Pancreas (tissue), 10 donors: ENCODE results near the gene ARL13B. TPM values are rescaled to one million over a fixed set of nuclear protein-coding genes. Genes with fewer than 3 reads are reported as not detected.
"Not testable (repeated sequence)": the region's sequence is repeated elsewhere in the genome, so short reads cannot be mapped to it uniquely, and the experiment has no call there.

ENCODE experiments used
- ATAC-seq, 4 donors: fragments of 200-7000 bp; cut with Tn5 transposase; one replicate each; pipeline versions ENCODE4 v1.8.0 to v1.9.1; 2020; ENCODE audit warnings: mild to moderate bottlenecking in 4 of 4, moderate library complexity in 4 of 4
- DNase-seq, 6 donors: peaks; one replicate each; pipeline ENCODE4 v3.0.0-alpha.2; 2020
- FAIRE-seq: peaks from 2 replicates; lab custom pipeline; 2012; peaks lifted over from hg19 to GRCh38; lab: Jason Lieb, UNC
- H3K27ac ChIP-seq, 4 donors: fragments of 200-600 bp; sonication (generic); 1 replicate in 3 of 4; 2 replicates in 1 of 4; pipeline versions ENCODE4 v1.5.0 to v1.8.0; 2020
- H3K27me3 ChIP-seq, 4 donors: fragments of 200-600 bp; one replicate each; pipeline ENCODE4 v1.8.0; 2021
- H3K36me3 ChIP-seq, 3 donors: fragments of 200-600 bp; sonication (generic) in 1 of 3; one replicate each; pipeline versions ENCODE4 v1.5.0 to v1.8.0; 2020 to 2021
- H3K4me1 ChIP-seq, 3 donors: fragments of 200-600 bp; one replicate each; pipeline ENCODE4 v1.8.0; 2021
- H3K4me3 ChIP-seq, 4 donors: fragments of 200-600 bp; sonication (generic) in 2 of 4; one replicate each; pipeline versions ENCODE4 v1.5.0 to v1.8.0; 2020 to 2021
- H3K9me3 ChIP-seq, 4 donors: fragments of 200-600 bp; one replicate each; pipeline ENCODE4 v1.8.0; 2021
- CTCF ChIP-seq, 4 donors: fragments of 200-600 bp; sonication (generic) in 3 of 4; IDR thresholded peaks; one replicate each; pipeline versions ENCODE4 v1.5.0 to v1.8.0; 2021; ENCODE audit warnings: antibody characterized with exemption in 4 of 4
- WGBS, 2 donors: extraction: QIAGEN DNeasy Blood & Tissue Kit; methylation state at CpG; one replicate each; pipeline ENCODE4 v1.1.7; 2013; 5-methylcytosine and 5-hydroxymethylcytosine counted together
- intact Hi-C, 3 donors: fragments of 100-400 bp; cut with DNase I; formaldehyde crosslinking; loops; one replicate each; pipeline versions ENCODE4 v1.11.1 to v1.14.2; 2022
- polyA plus RNA-seq, 2 donors: library from polyadenylated mRNA; stranded (reverse); fragments of 200-250 nt; gene quantifications; one replicate each; pipeline ENCODE4 v1.2.3, GENCODE V29; 2013
- total RNA-seq, 6 donors: library from RNA; stranded (reverse); fragmentation: NEBNext Ultra II Directional in 4 of 6; extraction: Animal tissue kit (Norgen Biotek cat#: 25700) in 4 of 6; gene quantifications; one replicate each; pipeline versions ENCODE4 v1.2.1 to v1.2.4, GENCODE V29; 2021 to 2023
- donor health status: healthy with polysubstance abuse.
- donor health status: DM: no; HTN: no; CAD: no; lungs with moderate emphysema.
- donor health status: DM: no; HTN: no; CAD: no.
- donor health status: control.
- donor health status: control.
- donor health status: Bipolar disorder and iron deficiency.
- donor health status: DM: yes; HTN: yes; CAD: no.
- donor health status: DM: no; HTN: no; CAD: no.
- donor health status: DM: no; HTN: no; CAD: no.
- donor health status: DM: yes; HTN: yes; CAD: no.

Gene ARL13B
- total RNA-seq (1 to 10 TPM; 2.1 to 6.1 (median 3.5) TPM), polyA plus RNA-seq (1 to 10 TPM; 1.9 to 3.4 TPM)

- peak; percentile 98 for FAIRE-seq
- ATAC-seq = peak; percentile 99 to 100 (median 100)
- 0 to 1% methylated on average over 66 of the region's 66 CpGs for WGBS, 2 donors
Measured at GRCh38 chr3:93979850-93980676, at the start of gene ARL13B. ARL13B (plus strand) TSS chr3:93980155; CDS start chr3:93980424, 269 bp downstream.

GRCh38 chr3:93931597-93932229, 48.2 kb upstream of the ARL13B start:
- FAIRE-seq (no peak), ATAC-seq (no peak), DNase-seq (no peak)
- no peak for TF ChIP-seq CTCF (IDR thresholded peaks at IDR 0.05)
- no peaks in the 10 kb centered on the region for H3K4me1 ChIP-seq
- no peak overlapping the region for H3K4me3 ChIP-seq
- no peak overlapping the region for H3K27ac ChIP-seq
- H3K27me3 ChIP-seq = peaks cover 0 to 3% (median 0%) of the 10 kb centered on the region in 4 donors
- no peaks in the 10 kb centered on the region for H3K9me3 ChIP-seq
- H3K36me3 ChIP-seq = no peaks in the 10 kb centered on the region
- intact Hi-C loops = no loop called here
- 70 to 79% methylated on average over 5 of the region's 5 CpGs for WGBS, 2 donors

More at GRCh38 chr3:93979850-93980676, at the start of gene ARL13B:
- Histone ChIP-seq H3K9me3 (no peaks in the 10 kb centered on the region), H3K4me1 (peaks cover 0 to 4% (median 0%) of the 10 kb centered on the region in 3 donors), H3K4me3 (peak within 1 kb of the TSS; percentile 75 to 87 (median 85)), H3K27me3 (no peaks in the 10 kb centered on the region), H3K27ac (peak within 1 kb of the TSS; percentile 75 to 80 (median 78)), H3K36me3 (no peaks in the 10 kb centered on the region)
- DNase-seq = peak; percentile 90 to 98 (median 96)
- intact Hi-C loops = no loop called here
- TF ChIP-seq CTCF (IDR thresholded peaks at IDR 0.05) = no peak

GRCh38 chr3:93934366-93935046, 45.4 kb upstream of the ARL13B start:
- intact Hi-C loops = no loop called here
- WGBS, 2 donors = 41 to 45% methylated on average over 5 of the region's 5 CpGs
- no peak for ATAC-seq
- Histone ChIP-seq H3K27me3 (no peaks in the 10 kb centered on the region), H3K36me3 (no peaks in the 10 kb centered on the region), H3K4me3 (no peak overlapping the region), H3K9me3 (no peaks in the 10 kb centered on the region), H3K27ac (no peak overlapping the region), H3K4me1 (no peaks in the 10 kb centered on the region)
- TF ChIP-seq CTCF (IDR thresholded peaks at IDR 0.05) = no peak
- no peak for DNase-seq
- FAIRE-seq = no peak

- 75 to 92% methylated on average over 1 of the region's 1 CpG for WGBS, 2 donors
- H3K36me3 ChIP-seq = no peaks in the 10 kb centered on the region
- intact Hi-C loops = no loop called here
- H3K4me3 ChIP-seq = no peak overlapping the region
- FAIRE-seq (no peak), ATAC-seq (no peak), DNase-seq (no peak)
- H3K4me1 ChIP-seq = no peaks in the 10 kb centered on the region
- no peaks in the 10 kb centered on the region for H3K9me3 ChIP-seq
- H3K27ac ChIP-seq = no peak overlapping the region
- no peak for TF ChIP-seq CTCF (IDR thresholded peaks at IDR 0.05)
- H3K27me3 ChIP-seq = no peaks in the 10 kb centered on the region
Measured at GRCh38 chr3:93936549-93936948, 43.4 kb upstream of the ARL13B start.

GRCh38 chr3:93937485-93937884, 42.5 kb upstream of the ARL13B start:
- H3K27me3 ChIP-seq, H3K36me3 ChIP-seq, ATAC-seq, DNase-seq, H3K4me1 ChIP-seq, H3K9me3 ChIP-seq, H3K27ac ChIP-seq, intact Hi-C loops, H3K4me3 ChIP-seq, FAIRE-seq: not testable (repeated sequence)
- 78 to 83% methylated on average over 6 of the region's 6 CpGs for WGBS, 2 donors

- H3K36me3 ChIP-seq, H3K27me3 ChIP-seq, H3K4me1 ChIP-seq, intact Hi-C loops, DNase-seq, FAIRE-seq, H3K4me3 ChIP-seq, H3K27ac ChIP-seq, ATAC-seq, H3K9me3 ChIP-seq: not testable (repeated sequence)
- 78 to 83% methylated on average over 8 of the region's 8 CpGs for WGBS, 2 donors
Measured at GRCh38 chr3:93949958-93950357, 30.0 kb upstream of the ARL13B start.
